HG03469 (cell line): ENCODE results near the gene NPAS2.

Experiments used
- ATAC-seq: cut with Tn5 transposase; IDR thresholded peaks from one replicate; pipeline ENCODE4 v1.9.1; 2021; ENCODE audit warnings: mild to moderate bottlenecking, moderate library complexity, moderate number of reproducible peaks; ENCODE audit not compliant: unreplicated experiment

Gene NPAS2

GRCh38 chr2:100821255-100821910 is 1.4 kb downstream of the NPAS2 start:
- no peak for ATAC-seq

DNA sequence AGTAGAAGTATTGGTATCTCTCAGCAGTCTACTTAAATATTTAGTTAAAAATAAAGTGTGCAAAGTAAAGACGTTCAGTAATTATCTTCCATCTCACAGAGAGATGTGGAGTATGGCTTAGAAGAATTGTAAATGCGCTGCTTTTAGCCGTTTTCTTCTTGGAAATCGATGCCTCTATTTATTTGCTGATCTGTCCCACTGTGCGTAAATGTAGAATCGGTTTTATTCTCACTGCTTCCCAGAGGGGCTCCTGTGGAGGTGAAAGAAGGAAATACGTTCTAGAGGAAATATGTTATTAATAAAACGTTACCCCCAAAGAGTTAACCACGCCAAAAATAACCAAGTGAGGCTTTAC is 1.9 kb downstream of the NPAS2 start:
- no peak for ATAC-seq

DNA sequence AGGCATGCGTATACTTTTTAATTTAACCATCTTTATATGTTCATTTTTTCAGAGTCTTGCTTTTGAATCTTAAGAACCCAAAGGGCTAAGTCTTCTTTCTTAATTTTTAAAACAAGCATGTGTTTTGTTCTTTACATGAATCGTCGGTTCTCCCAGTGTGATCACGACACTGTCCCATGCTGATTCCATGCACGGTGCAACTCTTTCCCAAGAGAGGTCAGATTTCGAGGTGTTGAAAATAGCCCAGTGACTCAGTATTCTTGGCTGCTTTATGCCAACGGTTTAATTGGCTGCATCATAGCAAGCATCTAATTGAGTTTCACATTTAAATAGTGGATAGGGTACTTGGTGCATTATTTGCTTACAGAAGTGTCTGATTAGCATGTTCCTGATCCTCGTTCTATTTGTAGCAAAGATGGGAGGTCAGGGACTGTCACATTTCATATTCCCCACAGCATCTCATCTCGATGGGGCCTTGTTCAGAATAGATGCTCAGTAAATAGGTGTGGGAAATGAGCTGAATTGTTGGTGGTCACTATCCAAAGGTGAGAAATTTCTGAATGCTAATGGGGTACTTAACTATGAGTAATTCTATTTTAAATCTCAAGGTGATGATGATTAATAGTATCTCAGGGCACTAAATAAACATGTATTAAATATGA is 2.8 kb downstream of the NPAS2 start:
- ATAC-seq: no peak

- ATAC-seq: no peak
These were observed 3.9 kb downstream of the NPAS2 start for GRCh38 chr2:100823665-100824438.

DNA sequence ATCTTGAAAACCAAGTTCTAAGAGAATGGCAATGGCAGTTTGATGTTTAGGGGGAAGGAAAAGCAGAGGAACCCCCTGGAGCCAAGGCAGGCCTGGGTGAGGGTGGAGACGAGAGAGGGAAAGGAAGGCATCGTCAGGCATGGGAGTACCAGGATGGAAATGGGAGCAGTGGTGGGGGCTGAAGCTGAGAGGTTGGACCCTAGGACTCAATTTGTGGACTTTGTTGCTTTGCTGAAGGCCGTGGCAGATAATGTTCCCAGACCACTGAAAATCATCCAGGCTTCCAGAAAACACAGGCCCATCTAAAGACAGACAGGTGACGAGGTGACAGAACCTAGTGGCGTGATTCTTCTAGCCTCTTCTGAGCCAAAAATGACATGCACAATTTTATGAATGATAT is 4.9 kb downstream of the NPAS2 start:
- no peak for ATAC-seq

DNA sequence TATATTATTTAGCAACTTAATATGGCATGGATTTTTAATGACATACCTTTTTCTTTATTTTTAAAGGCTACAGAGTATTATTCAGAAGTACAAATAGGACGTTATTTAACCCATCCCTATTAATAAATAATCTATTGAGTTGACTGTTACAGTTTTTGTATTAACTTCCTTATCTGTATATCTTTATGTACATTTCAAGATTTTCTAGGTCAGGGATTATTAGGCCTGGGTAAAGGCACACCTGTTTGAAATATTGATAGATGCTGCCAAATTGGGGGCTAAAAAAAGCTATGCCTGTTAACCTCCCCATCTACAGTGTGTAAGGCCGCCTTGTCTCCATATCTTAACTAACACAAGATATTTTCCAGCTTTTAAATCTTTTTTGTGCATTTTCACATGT is 6.6 kb downstream of the NPAS2 start:
- no peak for ATAC-seq

DNA sequence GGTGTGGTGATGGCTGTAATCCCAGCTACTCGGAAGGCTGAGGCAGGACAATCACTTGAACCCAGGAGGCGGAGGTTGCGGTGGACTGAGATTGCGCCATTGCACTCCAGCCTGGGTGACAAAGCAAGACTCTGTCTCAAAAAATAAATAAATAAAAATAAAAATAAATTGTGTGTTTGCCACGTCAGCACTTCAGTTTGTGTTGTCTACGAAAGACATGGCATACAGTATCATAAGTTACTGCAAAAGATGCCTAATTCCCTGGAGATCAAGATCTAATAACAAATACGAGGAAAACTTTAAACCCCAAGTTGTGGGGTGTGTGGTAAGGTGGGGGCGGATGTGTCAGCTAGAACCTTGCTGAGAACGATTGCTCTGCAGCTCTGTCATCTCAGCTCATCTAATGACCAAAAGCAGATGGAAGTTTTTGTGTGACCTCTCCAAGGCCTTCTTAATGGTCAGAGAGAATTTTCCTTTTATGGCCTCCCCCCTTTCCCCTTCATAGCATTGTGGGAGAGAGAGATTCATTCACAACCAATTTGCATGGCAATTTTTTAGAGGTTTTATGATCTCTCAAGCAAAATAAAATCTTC is 11.3 kb downstream of the NPAS2 start:
- ATAC-seq: no peak

DNA sequence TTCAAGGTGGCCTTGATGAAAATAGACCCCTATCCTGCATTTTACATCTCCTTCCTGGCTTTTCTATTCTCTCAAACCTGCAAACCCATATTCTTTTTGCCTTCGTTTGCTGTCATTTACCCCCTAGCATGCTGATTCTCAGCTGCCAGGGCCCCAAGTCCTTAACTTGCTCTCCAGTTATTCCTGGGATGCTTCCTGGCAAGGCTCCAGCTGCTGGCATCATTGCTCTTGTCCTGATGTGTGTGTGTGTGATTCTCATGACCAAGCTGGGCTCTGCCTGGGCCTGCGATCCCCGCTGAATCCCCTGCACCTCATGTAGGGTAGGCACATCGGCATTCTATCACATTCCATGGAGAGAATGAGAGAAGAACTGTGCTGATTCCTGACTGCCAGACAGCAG is 11.9 kb downstream of the NPAS2 start:
- ATAC-seq: no peak

GRCh38 chr2:100832885-100833284 is 12.9 kb downstream of the NPAS2 start:
- no peak for ATAC-seq

DNA sequence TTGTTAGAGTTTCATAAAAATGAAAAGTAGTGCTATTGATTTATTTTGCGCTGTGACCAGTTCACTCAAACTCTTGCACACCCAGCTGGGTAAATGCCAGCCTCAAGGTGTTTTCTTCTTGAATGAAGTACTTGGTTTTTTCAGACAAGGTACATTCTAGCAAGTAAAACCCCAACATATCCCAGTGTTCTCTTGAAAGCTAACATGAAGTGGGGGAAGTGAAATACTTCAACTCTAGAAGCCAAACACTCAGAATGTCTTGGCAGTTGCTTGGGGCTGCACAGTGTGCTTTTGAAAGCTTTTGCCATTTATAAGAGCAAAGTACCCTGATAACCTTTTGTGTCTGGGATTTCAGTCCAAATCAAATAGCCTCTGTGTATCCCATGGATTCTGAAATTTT is 13.4 kb downstream of the NPAS2 start:
- ATAC-seq: no peak

DNA sequence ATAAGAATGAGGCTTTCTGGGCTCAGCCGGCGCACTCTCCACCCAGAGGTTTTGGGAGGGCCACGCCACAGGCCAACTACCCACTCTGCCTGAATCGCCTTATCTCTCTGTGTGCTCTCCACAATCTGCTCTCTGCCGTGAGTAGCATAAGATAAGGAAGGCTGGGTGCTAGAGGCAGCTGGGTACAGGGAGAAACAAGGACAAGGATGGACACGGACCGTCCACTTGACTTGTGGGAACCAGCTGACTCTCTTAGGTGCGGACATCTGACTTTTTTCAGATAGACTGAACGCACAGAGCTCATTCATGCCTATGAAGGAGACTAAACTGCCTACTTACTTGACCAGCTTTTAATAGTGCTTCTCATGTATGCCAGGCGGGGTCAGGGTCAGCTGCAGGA is 14.3 kb downstream of the NPAS2 start:
- no peak for ATAC-seq

DNA sequence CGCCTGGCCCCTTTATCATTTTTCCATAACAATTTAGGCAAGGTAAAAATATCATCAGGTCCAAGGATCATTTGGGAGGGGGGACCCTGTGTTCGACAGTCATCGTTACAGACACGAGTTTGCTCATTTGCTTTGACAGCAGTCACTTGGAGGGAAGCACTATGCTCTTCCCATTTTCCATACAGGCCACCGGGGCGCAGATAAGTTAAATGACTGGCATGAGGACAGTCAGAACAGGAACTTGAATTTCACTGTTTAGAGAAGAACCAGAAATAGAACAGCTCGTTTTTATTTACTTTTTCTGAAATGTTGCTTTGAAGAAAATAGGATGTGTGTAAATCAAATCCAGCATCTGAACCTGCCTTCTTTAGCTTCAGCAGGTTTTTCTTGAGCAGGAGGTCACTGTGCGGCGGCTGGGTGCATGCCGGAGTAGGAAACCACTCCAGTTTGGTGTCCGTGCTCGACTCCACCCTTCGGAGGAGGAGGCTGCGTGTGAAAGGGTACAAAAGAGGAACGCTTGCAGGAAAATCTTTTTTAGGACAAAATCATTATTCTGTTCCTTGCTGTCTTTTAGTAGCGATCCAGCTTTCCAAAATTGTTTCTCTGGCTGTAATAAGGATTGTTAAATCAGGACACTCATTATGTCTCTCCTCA is 15.2 kb downstream of the NPAS2 start:
- no peak for ATAC-seq

DNA sequence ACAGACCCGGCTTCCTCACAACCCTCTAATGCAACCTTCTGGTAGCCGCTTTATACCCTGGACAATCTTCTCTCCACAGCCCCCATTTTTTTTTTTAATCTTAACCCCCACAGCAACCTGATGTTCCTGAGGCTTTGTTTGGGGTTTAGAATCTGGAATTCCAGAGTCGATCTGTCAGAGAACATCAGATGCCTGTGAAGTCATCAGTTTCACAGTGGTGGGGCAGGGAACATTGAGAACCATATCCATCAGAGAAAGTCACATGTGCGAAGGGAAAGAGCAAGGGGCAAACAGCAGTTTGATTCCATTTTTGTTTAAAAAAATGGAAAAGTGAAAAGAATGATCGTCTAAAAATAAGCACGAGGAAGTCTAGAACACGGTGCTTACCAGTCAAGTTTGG is 20.6 kb downstream of the NPAS2 start:
- no peak for ATAC-seq

- ATAC-seq: no peak
These were observed 22.4 kb downstream of the NPAS2 start for GRCh38 chr2:100842241-100842922.

- ATAC-seq: no peak
These were observed 24.6 kb downstream of the NPAS2 start for GRCh38 chr2:100844514-100844913.

- no peak for ATAC-seq
These were observed 25.4 kb downstream of the NPAS2 start for GRCh38 chr2:100845141-100845991.

DNA sequence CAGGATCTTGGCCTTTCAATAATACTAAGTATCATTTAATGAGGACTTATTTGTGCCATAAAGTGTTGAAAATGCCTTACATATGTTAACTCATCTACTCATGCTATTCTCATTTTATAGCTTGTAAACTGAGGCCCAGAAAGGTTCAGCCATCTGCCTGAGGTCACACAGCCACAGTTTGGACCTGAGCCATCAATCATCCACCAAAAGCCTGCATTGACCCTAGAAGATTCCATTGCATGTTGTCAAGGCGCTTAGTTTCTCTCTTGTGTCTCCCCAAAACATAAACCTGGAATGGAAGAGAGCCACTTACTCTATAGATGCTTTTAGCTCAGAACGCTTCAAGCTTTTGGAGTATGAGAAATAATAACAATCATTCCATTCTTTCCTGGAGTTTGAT is 26.8 kb downstream of the NPAS2 start:
- ATAC-seq: no peak

GRCh38 chr2:100852447-100852846 is 32.5 kb downstream of the NPAS2 start:
- no peak for ATAC-seq

DNA sequence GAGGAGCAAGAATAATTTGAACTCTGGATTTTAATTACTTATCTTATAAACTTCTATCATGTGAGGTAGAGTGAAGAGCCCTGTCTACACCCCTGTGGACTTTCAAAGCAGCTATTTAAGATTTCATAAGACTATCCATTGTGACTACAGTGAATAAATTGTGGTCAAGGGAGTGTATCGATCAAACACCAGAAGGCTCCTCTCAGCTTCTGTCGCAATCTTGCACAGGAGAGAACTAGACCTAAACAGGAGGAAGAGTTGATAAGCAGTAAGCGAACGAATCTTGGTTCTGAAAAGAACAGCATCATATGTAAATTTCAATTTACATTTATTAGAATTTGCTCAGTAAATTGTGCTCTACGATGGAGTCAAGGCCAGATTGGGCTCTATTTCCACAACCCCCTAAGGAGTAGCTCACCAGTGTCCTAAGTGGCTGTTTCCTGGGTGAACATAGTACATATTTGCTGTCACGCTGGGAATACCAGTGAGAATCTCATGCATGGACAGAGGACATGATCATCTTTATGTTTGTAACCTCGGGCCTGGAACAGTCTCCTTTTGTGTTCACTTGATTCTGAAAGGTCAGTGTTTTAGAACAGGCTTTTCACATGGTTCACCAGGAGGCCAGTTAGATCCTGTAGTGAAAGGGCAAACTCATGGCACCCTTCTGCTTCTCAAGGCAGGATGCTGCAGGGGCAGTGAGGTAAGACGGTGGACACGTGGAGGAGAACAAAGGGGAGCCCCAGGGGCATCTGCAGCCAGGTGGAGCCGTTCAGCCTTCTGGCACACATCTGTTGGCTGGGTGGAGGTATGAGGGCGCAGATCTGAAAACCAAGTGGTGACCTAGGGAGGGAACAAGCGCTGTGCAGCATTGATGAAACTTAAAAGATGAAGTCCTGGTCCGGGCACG is 33.3 kb downstream of the NPAS2 start:
- no peak for ATAC-seq
